GM18505 (cell line): ENCODE data around the gene MGAT2.

Source experiments
- ATAC-seq: cut with Tn5 transposase; IDR thresholded peaks from one replicate; pipeline ENCODE4 v1.9.1; 2021; ENCODE audit not compliant: unreplicated experiment
- POLR2A ChIP-seq: IDR thresholded peaks from 4 replicates; pipeline ENCODE4 v1.6.1; 2011; ENCODE audit warnings: borderline replicate concordance; ENCODE audit not compliant: insufficient read depth, insufficient read length; ENCODE audit errors: extremely low read depth

Gene MGAT2

DNA sequence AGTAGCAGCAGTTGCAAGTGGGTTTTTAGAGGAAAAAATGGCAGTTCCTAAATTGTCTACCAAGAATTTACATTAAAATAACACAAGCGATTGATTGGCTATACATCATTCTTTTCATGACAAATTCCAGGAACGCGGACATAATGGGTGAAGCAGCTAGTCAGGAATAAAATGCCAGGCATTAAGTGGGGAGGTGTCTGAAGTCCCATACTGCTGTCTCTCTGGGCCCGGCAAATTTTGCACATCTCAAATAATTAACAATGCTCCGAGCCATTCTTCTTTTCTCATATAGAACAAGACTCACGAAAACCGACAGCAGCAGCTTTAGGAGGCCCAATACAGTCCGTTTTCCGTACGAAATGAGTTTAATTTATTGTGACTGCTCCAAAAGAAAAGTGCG lies 869 bp upstream of the MGAT2 start:
- TF ChIP-seq POLR2A: no peak
- no peak for ATAC-seq

- peak; percentile 29 for ATAC-seq
- TF ChIP-seq POLR2A: no peak
Measured at GRCh38 chr14:49621114-49621881, 699 bp downstream of the MGAT2 start.

DNA sequence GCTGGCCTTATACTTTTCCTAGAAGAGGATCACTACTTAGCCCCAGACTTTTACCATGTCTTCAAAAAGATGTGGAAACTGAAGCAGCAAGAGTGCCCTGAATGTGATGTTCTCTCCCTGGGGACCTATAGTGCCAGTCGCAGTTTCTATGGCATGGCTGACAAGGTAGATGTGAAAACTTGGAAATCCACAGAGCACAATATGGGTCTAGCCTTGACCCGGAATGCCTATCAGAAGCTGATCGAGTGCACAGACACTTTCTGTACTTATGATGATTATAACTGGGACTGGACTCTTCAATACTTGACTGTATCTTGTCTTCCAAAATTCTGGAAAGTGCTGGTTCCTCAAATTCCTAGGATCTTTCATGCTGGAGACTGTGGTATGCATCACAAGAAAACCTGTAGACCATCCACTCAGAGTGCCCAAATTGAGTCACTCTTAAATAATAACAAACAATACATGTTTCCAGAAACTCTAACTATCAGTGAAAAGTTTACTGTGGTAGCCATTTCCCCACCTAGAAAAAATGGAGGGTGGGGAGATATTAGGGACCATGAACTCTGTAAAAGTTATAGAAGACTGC lies 1.5 kb downstream of the MGAT2 start:
- no peak for ATAC-seq
- no peak for TF ChIP-seq POLR2A

DNA sequence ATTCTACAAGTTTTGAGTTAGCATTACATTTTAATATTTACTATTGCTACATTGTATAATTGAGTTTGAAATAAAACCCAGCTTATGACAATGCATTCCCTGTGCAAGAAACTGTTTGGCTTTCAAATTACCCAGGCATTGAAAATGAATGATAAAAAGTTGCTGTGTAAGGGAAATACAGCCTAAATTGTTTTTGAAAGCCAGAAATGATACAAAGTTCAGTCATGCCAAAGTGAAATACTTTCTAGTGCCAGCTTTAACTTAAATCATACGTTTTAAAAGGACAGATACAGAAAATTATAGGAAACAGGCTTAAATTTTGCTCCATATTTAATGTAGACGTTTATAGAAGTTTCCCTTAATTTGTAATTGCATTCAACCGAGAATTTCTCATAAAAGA lies 2.8 kb downstream of the MGAT2 start:
- TF ChIP-seq POLR2A: no peak
- ATAC-seq: no peak

- TF ChIP-seq POLR2A: no peak
- no peak for ATAC-seq
Measured at GRCh38 chr14:49623941-49624839, 3.6 kb downstream of the MGAT2 start.

GRCh38 chr14:49633640-49634546 lies 13.3 kb downstream of the MGAT2 start:
- ATAC-seq: peak; percentile 76
- peak; percentile 94 for TF ChIP-seq POLR2A

- peak; percentile 25 for ATAC-seq
- TF ChIP-seq POLR2A: no peak
Measured at GRCh38 chr14:49634547-49635334, 14.1 kb downstream of the MGAT2 start, which contains the start of gene DNAAF2. TSS of gene DNAAF2 (minus strand) at chr14:49635244. CDS start at chr14:49635149, 95 bp downstream.

GRCh38 chr14:49636866-49637265 lies 16.3 kb downstream of the MGAT2 start:
- TF ChIP-seq POLR2A: no peak
- no peak for ATAC-seq

GRCh38 chr14:49637534-49638078 lies 17.0 kb downstream of the MGAT2 start:
- ATAC-seq: no peak
- no peak for TF ChIP-seq POLR2A

- no peak for ATAC-seq
- no peak for TF ChIP-seq POLR2A
Measured at GRCh38 chr14:49640540-49641417, 20.2 kb downstream of the MGAT2 start.

- no peak for ATAC-seq
- TF ChIP-seq POLR2A: no peak
Measured at GRCh38 chr14:49641697-49642129, 21.1 kb downstream of the MGAT2 start.

DNA sequence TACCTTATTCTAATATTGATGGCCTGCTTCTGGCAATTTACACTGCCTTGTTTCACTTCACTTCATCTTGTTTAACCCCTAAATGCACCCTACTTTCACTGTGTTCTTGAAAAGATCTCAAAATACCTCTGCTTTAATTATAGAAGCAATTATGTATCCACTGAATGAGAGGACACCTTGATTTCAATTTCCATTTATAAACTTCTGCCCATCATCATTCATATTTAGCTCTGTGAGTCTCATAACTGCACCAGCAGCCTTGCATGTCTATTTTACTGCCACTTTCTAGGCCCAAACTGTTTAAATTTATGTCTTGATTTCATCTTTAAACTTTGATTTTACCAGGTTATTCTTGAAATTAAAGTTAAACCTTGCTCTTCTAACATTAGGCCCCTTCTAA lies 21.6 kb downstream of the MGAT2 start:
- no peak for TF ChIP-seq POLR2A
- ATAC-seq: no peak
